CD4-positive, alpha-beta T cell (primary cell): Measurements from ENCODE around the gene SIX3. TPM values are rescaled to one million over a fixed set of nuclear protein-coding genes. Genes with fewer than 3 reads are reported as not detected.

Experiments used
- ATAC-seq: fragments of 200-7000 bp; cut with Tn5 transposase; one replicate; pipeline ENCODE4 v1.10.0; 2022; ENCODE audit warnings: mild to moderate bottlenecking; ENCODE audit not compliant: poor library complexity
- CTCF ChIA-PET: fragments of 350-600 bp; sonication (Branson Sonifier 250); formaldehyde crosslinking; loops from one replicate; lab custom pipeline; 2021; ENCODE audit warnings: antibody characterized with exemption, inconsistent platforms; lab: Charles Lee
- POLR2A ChIA-PET: fragments of 350-600 bp; sonication (Branson Sonifier 250); formaldehyde crosslinking; loops from one replicate; lab custom pipeline; 2021; ENCODE audit warnings: antibody characterized with exemption, inconsistent platforms; lab: Charles Lee
- DNase-seq, 14 experiments: peaks; one replicate each; pipeline ENCODE4 v3.0.0-alpha.2; 2013 to 2020; ENCODE audit warnings: mixed read lengths in 2 of 14
- H3K27ac ChIP-seq, 2 donors: one replicate each; pipeline versions ENCODE4 v1.5.1 to v1.7.0; 2013; ENCODE audit warnings: low read length in 2 of 2, low read depth in 1 of 2, mild to moderate bottlenecking in 1 of 2
- H3K27me3 ChIP-seq, 2 experiments: 1 replicate in 1 of 2; 2 replicates in 1 of 2; pipeline versions ENCODE4 v1.6.1 to v1.7.0; 2013; ENCODE audit warnings: low read length in 2 of 2, control low read depth in 1 of 2, mild to moderate bottlenecking in 1 of 2, moderate library complexity in 1 of 2; ENCODE audit not compliant: insufficient read depth in 2 of 2, control insufficient read depth in 1 of 2
- H3K36me3 ChIP-seq: one replicate; pipeline ENCODE4 v1.6.1; 2013; ENCODE audit warnings: low read length, control low read depth; ENCODE audit not compliant: insufficient read depth
- H3K4me1 ChIP-seq: one replicate; pipeline ENCODE4 v1.6.1; 2013; ENCODE audit warnings: low read length, control low read depth; ENCODE audit not compliant: insufficient read depth
- H3K4me3 ChIP-seq: one replicate; pipeline ENCODE4 v1.5.1; 2013; ENCODE audit warnings: mild to moderate bottlenecking, low read length, moderate library complexity
- H3K9me3 ChIP-seq, 2 experiments: 1 replicate in 1 of 2; 2 replicates in 1 of 2; pipeline versions ENCODE4 v1.6.1 to v1.7.0; 2013; ENCODE audit warnings: low read length in 2 of 2, mild to moderate bottlenecking in 2 of 2, control low read depth in 1 of 2, moderate library complexity in 1 of 2; ENCODE audit not compliant: control insufficient read depth in 1 of 2, insufficient read depth in 1 of 2
- H3K27ac Mint-ChIP-seq: one replicate; pipeline ENCODE4 v1.8.0; 2020; ENCODE audit warnings: mixed read lengths
- H3K27me3 Mint-ChIP-seq: one replicate; pipeline ENCODE4 v1.8.0; 2021; ENCODE audit warnings: mixed read lengths
- H3K36me3 Mint-ChIP-seq: one replicate; pipeline ENCODE4 v1.8.0; 2021; ENCODE audit warnings: low read depth, mixed read lengths
- H3K4me1 Mint-ChIP-seq: one replicate; pipeline ENCODE4 v1.8.0; 2021; ENCODE audit warnings: low read depth, mixed read lengths
- H3K4me3 Mint-ChIP-seq: one replicate; pipeline ENCODE4 v1.8.0; 2020; ENCODE audit warnings: mild to moderate bottlenecking, mixed read lengths
- H3K9me3 Mint-ChIP-seq: one replicate; pipeline ENCODE4 v1.8.0; 2020; ENCODE audit warnings: mixed read lengths
- intact Hi-C, 2 experiments: fragments of 100-400 bp; cut with DNase I in 1 of 2; cut with micrococcal nuclease in 1 of 2; formaldehyde crosslinking; loops; one replicate each; pipeline versions ENCODE4 v1.15.1 to v1.9.0; 2023 to 2025; cut with DNase I, micrococcal nuclease
- total RNA-seq, 174 experiments: library from RNA in 2 of 174; stranded (reverse) in 2 of 174; gene quantifications; one replicate each; pipeline ENCODE4 v1.2.3 and lab custom pipeline; 2021 to 2026
- TF ChIP-seq, protein P1 (sequence below): fragments of 200-600 bp; IDR thresholded peaks from one replicate; pipeline ENCODE4 v1.8.0; 2022; ENCODE audit warnings: antibody characterized with exemption, mild to moderate bottlenecking

SIX3 gene
- total RNA-seq, 2 experiments from 2014 or later: not detected

DNA sequence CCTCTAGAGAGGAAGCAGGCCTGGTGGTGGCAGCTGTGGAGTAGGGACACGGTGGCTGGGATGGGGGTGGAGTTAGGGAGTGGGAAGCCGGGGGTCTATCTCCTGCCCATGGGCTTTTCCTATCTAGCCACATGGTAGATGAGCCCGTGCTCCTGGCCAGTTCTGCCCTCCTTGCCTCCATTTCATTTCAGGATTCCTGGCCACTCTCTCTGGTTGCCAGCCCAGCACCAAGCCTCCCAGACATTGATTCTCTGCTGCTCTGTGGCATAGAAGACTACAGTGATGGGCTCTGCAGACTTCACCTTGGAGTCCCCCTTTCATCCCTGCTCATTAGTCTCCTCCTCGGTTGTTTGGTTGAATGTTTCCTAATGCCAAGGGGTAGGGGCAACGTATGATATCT, 19.4 kb downstream of the SIX3 start:
- H3K27ac Mint-ChIP-seq: no peak overlapping the region

DNA sequence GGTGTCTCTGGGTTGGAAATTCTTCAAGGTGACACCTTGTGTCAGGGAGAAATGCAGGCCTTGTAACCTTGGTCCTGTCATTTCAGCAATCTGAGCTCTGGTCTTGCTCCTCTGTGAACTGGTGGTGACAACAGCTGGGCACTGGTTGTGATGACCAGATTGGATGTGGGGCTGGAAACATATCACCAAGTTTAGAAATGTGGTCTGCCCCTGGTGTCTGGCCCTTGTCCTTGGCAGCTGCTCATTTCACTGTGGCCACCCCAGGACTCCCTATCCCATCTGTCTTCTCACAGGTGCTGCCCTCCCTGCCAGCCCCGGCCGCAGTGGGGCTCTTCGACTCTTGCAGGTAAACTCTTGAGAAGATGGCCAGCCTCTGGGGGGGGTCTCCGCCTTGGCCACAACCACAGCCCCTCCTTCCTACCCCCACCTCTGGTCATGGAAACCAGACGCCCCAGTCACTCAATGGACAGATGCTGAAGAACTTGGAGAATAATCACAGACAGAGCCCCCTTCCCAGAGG, 20.7 kb downstream of the SIX3 start:
- ATAC-seq: no peak
- no peaks in the 10 kb centered on the region for H3K4me1 ChIP-seq
- Mint-ChIP-seq H3K4me1 (no peaks in the 10 kb centered on the region), H3K9me3 (no peaks in the 10 kb centered on the region), H3K27ac (no peak overlapping the region), H3K36me3 (no peaks in the 10 kb centered on the region), H3K4me3 (no peak overlapping the region), H3K27me3 (peaks cover 61% of the 10 kb centered on the region)
- intact Hi-C loops: no loop called here
- no peaks in the 10 kb centered on the region for H3K9me3 ChIP-seq
- H3K27ac ChIP-seq: no peak overlapping the region
- POLR2A ChIA-PET: no interaction called here
- no peak for DNase-seq
- TF ChIP-seq, protein P1, sequence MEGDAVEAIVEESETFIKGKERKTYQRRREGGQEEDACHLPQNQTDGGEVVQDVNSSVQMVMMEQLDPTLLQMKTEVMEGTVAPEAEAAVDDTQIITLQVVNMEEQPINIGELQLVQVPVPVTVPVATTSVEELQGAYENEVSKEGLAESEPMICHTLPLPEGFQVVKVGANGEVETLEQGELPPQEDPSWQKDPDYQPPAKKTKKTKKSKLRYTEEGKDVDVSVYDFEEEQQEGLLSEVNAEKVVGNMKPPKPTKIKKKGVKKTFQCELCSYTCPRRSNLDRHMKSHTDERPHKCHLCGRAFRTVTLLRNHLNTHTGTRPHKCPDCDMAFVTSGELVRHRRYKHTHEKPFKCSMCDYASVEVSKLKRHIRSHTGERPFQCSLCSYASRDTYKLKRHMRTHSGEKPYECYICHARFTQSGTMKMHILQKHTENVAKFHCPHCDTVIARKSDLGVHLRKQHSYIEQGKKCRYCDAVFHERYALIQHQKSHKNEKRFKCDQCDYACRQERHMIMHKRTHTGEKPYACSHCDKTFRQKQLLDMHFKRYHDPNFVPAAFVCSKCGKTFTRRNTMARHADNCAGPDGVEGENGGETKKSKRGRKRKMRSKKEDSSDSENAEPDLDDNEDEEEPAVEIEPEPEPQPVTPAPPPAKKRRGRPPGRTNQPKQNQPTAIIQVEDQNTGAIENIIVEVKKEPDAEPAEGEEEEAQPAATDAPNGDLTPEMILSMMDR: no peak
- no peaks in the 10 kb centered on the region for H3K36me3 ChIP-seq
- H3K4me3 ChIP-seq: no peak overlapping the region
- H3K27me3 ChIP-seq: peaks cover 15 to 20% of the 10 kb centered on the region in 2 experiments
- CTCF ChIA-PET: no interaction called here

More for the DNA sequence above, 19.4 kb downstream of the SIX3 start:
- ChIA-PET POLR2A (no interaction called here), CTCF (no interaction called here)
- DNase-seq (no peak), ATAC-seq (no peak)
- H3K4me1 Mint-ChIP-seq: peaks cover 2% of the 10 kb centered on the region
- Histone ChIP-seq H3K4me3 (no peak overlapping the region), H3K27me3 (peaks cover 13 to 27% of the 10 kb centered on the region in 2 experiments), H3K4me1 (peaks cover under 1% of the 10 kb centered on the region), H3K36me3 (no peaks in the 10 kb centered on the region), H3K27ac (no peak overlapping the region), H3K9me3 (no peaks in the 10 kb centered on the region)
- no peak overlapping the region for H3K4me3 Mint-ChIP-seq
- intact Hi-C loops: no loop called here
- H3K36me3 Mint-ChIP-seq: no peaks in the 10 kb centered on the region
- no peaks in the 10 kb centered on the region for H3K9me3 Mint-ChIP-seq
- TF ChIP-seq, protein P1: no peak
- peaks cover 63% of the 10 kb centered on the region for H3K27me3 Mint-ChIP-seq

DNA sequence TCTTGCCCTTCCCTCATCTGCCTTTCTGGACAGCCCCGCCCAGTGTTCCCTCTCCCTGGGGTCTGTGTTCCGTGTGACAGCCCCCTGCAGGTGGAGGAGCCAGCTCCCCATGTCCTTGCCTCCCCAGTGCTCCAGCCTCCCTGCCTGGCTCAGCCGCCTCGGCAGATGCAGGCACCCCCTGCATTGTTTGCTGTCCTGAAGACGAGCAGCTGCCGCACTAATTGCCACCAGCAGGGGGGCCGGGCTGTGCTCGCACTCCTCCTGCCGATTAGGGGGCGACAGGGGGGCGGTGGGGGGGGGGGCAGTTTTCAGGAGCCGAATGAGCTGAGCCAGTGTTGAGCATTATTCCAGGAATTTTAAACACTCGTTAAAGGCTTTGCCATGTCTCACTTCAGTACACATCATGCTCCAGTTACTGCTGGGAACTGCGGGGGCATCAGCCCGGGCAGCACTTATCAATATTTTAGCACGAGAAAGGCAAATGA, 23.3 kb downstream of the SIX3 start:
- no peak overlapping the region for H3K4me3 ChIP-seq

More for the DNA sequence above, 23.3 kb downstream of the SIX3 start:
- Mint-ChIP-seq H3K27ac (no peak overlapping the region), H3K9me3 (no peaks in the 10 kb centered on the region), H3K4me1 (no peaks in the 10 kb centered on the region), H3K36me3 (no peaks in the 10 kb centered on the region), H3K27me3 (peaks cover 55% of the 10 kb centered on the region), H3K4me3 (no peak overlapping the region)
- H3K9me3 ChIP-seq: no peaks in the 10 kb centered on the region
- DNase-seq (no peak), ATAC-seq (no peak)
- H3K36me3 ChIP-seq: no peaks in the 10 kb centered on the region
- H3K4me1 ChIP-seq: no peaks in the 10 kb centered on the region
- H3K27me3 ChIP-seq: peaks cover 15 to 20% of the 10 kb centered on the region in 2 experiments
- POLR2A ChIA-PET: no interaction called here
- no peak overlapping the region for H3K27ac ChIP-seq
- intact Hi-C loops: no loop called here
- TF ChIP-seq, protein P1: no peak
- CTCF ChIA-PET: no interaction called here
